HG03196 (cell line): ENCODE results near the gene GATB.
A peak's percentile ranks its signal among the peaks of the same experiment; 100 is the strongest.

Source experiments
- ATAC-seq: cut with Tn5 transposase; IDR thresholded peaks from one replicate; pipeline ENCODE4 v1.9.1; 2021; ENCODE audit not compliant: unreplicated experiment

GATB gene, protein sequence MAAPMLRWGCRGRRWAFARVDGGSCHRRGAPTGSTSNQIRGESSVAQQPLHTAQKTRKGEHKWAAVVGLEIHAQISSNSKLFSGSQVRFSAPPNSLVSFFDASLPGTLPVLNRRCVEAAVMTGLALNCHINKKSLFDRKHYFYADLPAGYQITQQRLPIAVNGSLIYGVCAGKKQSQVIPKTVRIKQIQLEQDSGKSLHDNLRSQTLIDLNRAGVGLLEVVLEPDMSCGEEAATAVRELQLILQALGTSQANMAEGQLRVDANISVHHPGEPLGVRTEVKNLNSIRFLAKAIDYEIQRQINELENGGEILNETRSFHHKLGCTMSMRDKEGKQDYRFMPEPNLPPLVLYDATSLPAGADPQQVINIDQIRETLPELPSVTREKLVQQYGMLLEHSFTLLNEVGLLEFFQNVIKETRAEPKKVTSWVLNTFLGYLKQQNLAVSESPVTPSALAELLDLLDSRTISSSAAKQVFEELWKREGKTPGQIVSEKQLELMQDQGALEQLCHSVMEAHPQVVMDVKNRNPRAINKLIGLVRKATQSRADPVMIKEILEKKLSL

DNA sequence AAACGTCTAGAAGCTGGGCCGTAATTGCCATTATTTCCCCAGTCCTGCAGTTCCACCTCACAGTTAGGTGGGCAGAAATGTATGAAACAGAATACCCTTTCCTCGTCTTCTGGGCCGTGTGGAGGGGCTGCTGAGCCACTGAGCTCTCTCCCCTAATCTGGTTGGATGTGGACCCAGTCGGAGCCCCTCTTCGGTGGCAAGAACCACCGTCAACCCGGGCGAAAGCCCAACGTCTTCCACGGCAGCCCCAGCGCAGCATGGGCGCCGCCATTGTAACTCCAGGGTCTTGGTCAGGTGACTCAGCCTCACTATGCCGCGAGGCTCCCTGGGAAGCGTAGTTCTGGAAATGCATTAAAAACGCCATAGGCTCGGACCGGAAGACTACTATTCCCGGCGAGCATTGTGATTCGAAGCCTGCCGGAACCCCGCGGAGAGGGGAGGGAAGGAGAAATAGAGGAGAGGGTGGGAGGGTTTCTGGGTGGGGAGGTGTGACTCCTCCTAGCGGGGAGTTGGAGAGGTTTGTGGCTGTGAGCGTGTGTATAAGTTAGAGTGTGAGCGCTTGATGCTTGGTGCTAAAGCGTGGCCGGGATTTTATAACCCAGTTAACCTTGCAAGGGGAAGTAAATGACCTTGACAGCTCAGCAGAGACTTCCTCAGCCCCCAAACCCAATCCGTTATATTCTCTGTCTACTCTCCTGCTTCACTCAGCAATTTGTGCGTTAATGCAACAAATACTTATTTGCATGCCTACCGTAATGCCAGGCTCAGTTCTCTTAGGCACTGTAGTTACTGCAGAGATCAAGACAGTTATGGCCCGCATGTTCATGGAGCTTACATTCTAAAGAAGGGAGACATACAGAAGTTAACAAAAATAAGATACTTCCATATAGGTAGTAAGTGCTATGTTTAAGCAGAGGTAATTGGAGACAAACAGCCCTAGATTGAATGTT lies at the start of gene GATB:
Gene GATB, minus strand, starts transcription at position 296 of the 950 bp plus-strand sequence. Its CDS starts 25 bp downstream, at position 271.
- peak; percentile 100 for ATAC-seq

DNA sequence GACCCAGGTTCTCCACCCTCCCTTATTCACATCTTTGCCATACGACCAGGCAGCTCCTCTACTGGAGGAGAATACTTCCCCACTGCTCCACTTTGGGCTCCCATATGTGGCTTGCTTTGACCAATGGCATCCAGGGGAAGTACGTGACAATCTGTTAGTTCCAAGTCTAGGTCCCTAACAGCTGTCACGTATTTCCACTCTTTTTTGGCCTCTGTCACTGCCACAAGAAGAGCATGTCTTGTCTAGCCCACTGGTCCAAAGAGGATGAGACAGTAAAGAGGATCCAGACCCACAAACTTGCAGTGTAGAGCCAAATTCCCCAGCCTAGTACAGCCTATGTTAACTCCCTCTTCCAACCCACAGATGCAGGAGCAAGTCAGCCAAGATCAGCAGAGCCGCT lies 49.7 kb upstream of the GATB start:
- no peak for ATAC-seq

DNA sequence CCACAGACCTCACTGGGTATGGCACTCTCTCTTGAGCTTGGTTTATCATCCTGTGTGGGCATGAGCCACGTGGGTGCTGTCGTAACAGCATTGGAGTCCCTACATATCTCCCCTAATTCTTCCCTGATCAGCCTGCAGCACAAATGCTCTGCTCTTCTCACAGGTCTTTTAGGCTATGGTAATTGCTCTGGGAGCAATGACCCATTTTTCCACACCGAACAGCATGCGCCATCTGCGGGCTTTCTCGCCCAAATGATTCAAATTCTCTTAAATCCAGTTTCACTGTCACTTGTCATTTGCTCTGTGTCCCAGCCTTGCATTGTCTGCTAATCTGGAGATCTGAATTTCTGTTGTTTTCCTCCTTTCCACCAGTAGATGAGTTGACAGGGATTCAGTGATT lies 48.9 kb upstream of the GATB start:
- ATAC-seq = no peak

DNA sequence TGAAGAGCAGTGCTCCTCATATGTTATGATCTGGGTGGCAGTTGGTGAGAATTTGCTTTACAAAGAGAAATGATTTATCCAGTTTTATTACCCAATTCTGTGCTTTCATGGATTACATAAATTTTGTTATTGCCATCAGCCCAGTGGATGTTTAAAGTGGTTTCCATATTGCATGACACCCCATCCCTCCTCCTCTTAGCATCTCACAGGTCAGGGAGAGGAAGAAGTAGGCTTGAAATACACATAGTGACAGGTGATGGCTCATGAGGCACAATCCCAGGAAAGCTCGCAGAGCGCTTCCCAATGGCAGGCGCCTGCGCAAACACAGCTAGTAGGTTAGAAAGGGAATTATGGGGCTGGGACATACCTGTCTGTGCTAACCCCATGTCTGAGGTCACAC lies 47.7 kb upstream of the GATB start:
- no peak for ATAC-seq

DNA sequence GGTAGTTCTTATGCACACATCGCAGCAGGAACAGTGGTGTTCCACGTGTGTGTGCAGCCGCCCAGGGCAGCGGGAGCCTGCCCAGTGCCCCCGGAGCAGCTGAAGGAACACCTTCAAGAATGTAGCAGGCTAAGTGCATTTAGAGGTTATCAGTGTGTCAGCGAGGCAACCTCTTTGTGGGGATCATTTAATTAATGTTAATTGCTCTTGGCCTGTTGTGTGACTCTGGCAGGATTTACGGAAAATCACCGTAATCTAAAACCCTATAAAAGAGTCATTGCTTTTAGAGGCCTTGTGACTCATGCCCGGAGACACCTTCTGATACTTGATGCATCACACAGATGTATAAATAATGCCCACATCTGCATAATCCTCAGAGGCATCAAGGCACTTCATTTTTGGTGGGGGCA lies 47.3 kb upstream of the GATB start:
- ATAC-seq = no peak

DNA sequence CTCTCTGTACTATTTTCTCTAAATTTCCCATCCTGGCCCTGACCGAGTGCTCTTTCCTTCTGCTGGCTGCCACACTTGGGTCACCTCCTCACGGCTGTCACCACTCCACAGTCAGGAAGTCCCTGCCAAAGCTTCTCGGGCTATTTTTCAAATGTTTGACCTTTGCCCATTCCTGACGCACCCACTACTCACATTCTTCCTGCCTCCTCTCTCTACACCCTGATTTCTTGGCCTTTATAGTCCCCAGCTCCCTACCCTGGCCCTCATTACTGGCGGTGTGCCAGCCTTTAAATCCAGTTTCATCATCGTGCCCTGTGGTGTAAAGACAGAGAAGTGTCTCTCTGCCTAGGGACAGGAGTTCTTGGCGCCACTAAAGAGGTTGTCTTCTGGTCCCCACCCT lies 46.4 kb upstream of the GATB start:
- no peak for ATAC-seq

DNA sequence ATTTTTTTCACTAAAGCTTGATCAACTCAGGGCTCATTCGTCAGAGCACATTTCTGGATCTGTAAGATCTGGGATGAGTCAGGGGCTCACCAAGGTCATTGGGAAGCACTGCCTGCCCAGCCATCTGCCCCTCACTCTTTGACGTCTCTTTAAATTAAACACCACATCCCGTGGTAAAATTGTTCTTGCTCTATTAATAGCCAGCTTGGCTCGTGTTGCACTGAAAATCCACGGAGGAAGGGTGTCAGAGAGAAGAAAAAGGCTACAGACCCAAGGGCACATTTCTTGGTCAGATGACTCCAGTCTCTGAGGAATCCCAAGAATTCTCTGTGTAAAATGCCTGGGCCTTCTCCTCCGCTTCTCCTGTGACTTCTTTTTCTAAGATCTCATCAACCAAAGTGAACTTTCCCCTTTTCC lies 45.7 kb upstream of the GATB start:
- ATAC-seq = no peak

DNA sequence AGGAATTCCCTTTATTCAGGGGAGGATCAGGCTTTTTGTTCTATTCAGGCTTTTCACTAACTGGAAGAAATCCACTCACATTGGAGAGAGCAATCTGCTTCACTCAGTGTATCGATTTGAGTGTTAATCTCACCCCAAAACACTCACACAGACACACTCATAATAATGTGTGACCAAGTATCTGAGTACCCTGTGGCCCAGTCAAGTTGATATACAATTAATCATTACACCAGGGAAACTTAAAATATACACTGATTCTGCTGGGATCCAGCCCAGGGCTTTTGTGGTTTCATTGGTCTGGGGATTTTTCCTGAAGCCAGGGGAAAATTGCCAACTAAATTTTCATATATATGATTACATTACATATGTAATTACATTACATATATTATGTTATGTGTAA lies 44.0 kb upstream of the GATB start:
- no peak for ATAC-seq

DNA sequence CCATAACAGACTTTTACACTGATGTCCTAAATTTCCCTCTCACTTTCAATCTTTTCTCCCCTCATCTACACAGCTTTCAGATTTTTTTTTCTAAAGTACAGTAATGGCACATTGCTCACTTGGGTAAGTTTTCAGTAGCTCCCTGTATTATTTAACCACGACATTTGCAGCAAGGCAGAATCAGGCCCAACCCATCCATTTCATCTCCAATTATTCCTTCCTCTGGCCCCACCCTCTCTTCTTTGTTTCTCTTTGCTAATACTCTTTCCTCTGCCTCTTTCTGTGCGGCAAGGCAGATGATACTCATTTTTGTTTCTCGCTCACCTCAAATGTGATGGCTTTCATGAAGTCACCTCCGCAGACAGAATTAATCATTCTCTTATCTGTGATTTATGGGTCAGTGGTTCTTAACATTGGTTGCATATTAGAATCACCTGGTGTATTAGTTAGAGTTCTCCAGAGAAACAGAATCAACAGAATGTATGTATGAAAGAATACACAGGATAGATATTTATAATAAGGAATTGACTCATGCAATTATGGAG lies 43.4 kb upstream of the GATB start:
- ATAC-seq = no peak

DNA sequence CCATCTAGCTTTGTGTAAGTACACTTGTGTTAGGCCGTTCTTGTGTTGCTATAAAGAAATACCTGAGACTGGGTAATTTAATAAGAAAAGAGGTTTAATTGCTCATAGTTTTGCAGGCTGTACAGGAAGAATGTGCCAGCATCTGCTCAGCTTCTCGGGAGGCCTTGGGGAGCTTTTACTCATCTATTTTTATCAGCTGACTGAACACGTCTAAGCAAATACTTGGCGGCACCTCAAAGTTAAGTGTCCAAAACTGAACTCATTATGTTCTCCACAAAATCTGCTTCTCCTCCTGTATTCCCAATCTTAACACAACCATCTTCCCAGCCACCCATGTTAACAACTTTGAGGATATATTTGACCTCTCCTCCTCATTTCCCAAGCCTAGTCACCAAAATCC lies 42.4 kb upstream of the GATB start:
- no peak for ATAC-seq

DNA sequence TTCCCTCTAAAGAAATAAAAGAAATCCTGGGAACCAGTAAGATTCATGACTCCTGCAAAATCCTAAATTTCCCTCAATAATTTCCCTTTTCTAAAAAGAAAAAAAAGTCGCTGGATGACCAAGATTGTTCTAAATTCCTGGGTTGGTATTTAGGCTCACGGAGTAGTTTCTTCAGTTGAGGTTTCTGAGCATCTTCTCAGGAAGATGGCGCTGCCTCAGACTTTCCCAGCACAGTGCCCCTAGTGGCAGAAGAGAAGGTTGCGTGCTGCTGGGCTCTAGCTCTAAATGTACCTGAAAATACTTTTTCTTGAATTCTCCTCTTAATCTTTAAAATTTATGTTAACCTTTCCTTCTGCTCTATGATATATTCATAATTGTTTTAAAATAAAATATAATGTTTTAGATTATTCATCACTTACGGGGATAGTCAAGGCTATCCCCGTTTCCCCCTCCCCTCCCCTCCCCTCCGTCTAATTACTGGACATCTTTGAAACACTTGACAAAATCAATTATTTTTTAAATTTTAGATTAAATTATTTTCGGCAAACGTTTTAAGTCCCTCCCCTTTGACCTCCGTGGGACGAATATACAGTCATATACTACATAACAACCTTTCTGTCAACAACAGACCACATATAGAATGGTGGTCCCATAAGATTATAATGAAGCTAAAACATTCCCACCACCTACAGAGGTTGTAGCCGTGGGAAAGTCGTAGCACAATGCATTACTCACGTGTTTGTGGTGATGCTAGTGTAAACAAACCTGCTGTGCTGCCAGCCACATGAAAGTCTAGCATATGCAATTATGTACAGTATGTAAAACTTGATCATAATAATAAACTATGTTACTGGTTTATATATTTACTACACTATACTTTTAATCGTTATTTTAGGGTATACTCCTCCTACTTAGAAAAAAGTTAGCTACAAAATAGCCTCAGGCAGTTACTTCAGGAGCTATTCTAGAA lies 41.0 kb upstream of the GATB start:
- no peak for ATAC-seq

DNA sequence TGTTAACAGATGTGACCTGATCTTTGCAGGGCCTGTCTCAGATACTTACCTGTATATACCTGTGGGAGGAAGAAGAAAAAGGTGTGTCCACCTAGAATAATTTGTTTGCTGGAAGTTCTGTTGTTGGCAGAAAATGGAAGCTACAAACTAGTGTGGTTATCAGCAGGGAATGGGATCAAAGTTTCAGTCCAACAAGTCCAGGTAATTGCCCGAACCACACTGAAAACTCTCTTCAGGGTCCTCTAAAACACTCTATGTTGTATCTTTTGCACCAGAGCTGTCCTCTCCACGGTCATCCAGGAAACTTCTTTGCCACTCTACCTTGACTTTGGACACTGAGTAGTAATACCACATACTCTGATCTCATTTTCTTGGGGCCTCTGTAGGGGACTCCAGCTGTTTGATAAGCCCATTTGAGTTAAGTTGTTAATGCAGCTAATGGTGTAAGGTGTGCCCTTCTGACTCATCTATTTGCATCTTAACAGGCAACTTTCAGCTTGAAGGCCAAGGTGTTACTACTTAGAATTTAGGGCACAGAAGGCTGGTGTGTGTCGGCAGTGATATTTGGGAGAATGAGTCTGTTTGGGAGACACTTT lies 38.7 kb upstream of the GATB start:
- ATAC-seq = no peak

DNA sequence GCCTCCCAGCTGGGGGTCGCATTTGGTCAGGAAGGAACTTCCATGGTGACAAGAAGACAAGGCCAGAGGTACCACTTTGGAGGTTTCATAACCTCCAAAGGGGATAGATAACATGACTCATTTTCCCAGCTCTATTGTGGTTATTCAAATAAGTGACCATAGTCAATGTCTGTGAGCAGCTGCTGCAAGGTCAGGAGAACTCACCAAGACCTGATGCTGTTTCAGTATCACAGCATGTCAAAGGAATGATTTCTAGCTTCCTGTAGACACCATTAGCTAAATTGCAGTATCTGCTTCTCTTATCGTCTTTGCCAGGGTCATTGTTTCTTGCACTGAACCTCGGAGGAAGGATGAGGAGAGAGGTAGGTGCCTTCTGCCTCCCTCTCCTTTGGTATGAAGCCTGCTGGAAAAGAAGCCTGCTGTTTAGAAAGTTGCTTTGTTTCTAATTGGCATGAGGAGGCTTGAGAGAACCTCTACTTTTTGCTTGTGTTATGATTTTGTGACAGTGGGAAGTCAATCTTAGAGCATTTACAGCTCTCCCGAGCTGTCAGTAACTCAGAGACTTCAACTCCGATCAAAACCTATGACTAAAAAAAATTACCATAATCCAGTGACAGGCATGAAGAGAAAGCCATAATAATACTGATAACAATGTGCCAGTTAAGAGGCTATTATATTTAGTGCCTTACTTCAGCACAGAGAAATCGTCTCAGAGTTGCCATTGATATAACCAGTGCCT lies 38.0 kb upstream of the GATB start:
- peak; percentile 93 for ATAC-seq

DNA sequence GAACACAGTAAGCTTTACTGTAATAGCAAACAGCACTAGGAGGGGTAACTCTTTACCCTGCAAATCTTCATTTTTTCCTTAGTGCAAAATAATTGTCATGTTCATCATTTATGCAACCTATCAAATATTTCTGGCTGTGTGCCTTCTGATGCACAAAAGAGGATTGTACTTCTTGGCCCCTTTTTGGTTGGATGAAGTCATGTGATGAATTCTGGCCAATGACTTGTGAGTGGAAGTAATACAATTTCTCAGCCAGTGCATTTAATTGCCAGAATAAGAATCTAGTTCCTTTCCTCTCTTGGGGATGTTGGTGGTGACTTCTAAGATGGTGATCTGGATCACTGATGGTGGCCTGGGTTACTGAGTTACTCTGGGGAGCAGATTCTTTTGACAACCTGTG lies 37.0 kb upstream of the GATB start:
- ATAC-seq = no peak

DNA sequence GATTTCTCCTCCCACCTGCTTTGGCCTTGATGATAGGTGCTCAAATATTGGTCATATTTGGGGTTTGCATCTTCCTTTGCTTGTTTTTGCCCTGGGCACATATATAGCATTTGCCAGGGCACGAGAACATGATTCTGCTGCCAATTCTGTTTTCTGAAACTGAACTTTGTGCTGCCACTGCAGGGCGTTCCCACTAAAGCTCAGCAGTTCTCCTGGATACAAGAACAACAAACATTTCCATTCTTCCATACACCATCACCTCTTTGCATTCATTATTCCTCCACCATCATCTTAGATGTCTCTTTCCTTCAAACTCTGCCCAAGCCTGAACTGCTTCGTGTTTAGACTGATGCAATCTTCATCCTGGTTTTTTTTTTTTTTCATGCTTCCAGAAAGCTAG lies 36.3 kb upstream of the GATB start:
- ATAC-seq = no peak

DNA sequence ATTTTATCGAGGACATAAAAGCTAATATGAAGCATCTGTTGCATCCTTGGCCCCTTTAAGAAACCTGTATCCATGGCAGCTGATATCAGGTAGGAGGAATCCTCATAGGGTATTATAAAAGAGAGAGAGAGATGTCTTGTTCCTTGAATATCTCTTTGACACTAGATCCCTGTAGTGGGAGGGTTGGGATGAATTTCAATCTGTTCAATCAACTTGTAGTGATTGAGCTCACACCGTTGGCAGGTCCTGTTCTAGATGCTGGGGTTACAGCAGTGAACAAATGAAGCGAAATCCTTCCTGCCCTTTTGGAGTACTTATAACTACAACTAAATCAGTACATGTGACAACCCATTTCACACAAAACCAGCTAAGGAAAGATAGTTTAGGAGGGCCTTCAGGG lies 35.3 kb upstream of the GATB start:
- no peak for ATAC-seq

DNA sequence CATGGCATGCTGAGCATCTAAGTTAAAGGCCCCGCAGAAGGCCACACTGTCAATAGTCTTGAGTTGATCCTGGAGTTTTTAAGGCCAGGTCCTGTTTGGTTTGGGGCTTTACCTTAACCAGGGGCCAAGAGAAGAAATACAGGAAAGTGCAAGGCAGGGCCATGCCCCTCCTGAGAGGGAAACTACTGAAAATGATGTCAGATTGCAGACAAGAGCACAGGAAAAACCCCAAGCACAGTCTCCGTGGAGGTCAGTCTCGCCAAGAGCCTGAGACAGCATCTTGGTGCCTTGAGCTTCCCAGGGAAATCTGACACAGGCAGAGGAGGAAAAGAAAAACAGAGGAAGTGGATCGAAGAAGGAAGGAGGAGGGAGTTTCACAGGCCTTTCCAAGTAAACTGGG lies 32.2 kb upstream of the GATB start:
- no peak for ATAC-seq

DNA sequence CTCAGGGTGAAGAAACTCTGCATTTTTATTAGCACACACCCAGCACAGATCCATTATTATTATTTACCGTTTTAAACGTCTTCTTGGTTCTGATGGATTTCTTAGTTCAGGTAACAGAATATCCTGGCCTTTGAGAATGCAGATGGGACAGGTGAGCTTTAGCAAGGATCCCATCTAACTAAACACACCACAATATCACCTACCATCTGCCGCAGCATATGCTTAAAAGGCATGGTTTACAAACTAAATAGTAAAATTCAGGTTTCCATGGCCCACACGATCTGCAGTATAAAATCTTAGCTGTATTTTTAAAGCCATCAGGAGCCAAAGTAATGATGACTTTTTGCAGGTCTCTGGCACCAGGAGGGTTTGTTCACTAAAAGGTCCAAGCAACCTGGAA lies 31.7 kb upstream of the GATB start:
- ATAC-seq = no peak

DNA sequence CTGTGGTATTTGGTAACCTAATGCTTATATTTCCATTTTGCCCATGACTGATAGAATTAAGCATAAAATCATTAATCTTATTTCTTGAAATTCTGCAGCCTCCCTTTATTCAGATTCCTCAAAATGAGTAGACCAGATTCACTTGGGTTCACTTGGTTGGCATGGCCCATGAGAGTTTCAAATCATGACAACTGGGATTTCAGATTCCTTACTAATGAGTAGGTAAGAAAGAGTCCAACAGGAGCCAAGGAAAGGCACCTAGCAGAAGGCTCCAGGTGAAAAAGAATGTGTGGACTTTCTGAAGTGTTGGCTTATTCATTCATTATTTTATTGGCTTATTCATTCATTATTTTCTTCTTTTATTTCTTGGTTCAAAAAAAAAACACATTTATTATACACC lies 27.2 kb upstream of the GATB start:
- ATAC-seq = no peak
